IMR-90 (cell line): Measurements from ENCODE around the gene MON2. TPM values are rescaled to one million over a fixed set of nuclear protein-coding genes. Genes with fewer than 3 reads are reported as not detected.

Experiments
- ATAC-seq: fragments of 200-7000 bp; cut with Tn5 transposase; 2 replicates; pipeline ENCODE4 v1.9.1; 2020; ENCODE audit warnings: low read depth, mild to moderate bottlenecking, moderate library complexity
- BruUV-seq: library from RNA; stranded (reverse); fragments of 400-500 nt; replicated peaks from 2 replicates; lab custom pipeline; 2021; lab: Mats Ljungman, UMichigan
- CTCF ChIA-PET: fragments of 300-600 bp; formaldehyde crosslinking; extraction: SDS; loops from one replicate; lab custom pipeline; 2021; ENCODE audit warnings: antibody characterized with exemption; lab: Yijun Ruan, JAX
- POLR2A ChIA-PET: fragments of 300-600 bp; sonication (Branson Sonifier 250); formaldehyde crosslinking; loops from one replicate; lab custom pipeline; 2022; ENCODE audit warnings: antibody characterized with exemption; ENCODE audit not compliant: unreplicated experiment; lab: Charles Lee
- DNase-seq: peaks from one replicate; pipeline ENCODE4 v3.0.0; 2013
- H2AFZ ChIP-seq: replicated peaks from 2 replicates; pipeline ENCODE3; 2013; ENCODE audit warnings: low read length, mild to moderate bottlenecking; ENCODE audit not compliant: poor library complexity
- H2AK5ac ChIP-seq: 2 replicates; pipeline ENCODE4 v1.6.1; 2013; ENCODE audit warnings: low read depth, low read length, inconsistent platforms
- H2AK9ac ChIP-seq: replicated peaks from 2 replicates; pipeline ENCODE3; 2013; ENCODE audit warnings: mild to moderate bottlenecking, low read depth, low read length, moderate library complexity; ENCODE audit not compliant: poor library complexity
- H2BK120ac ChIP-seq: 2 replicates; pipeline ENCODE4 v1.6.1; 2013; ENCODE audit warnings: low read depth, low read length, inconsistent platforms
- H2BK15ac ChIP-seq: 3 replicates; pipeline ENCODE4 v1.6.1; 2013; ENCODE audit warnings: low read depth, low read length, inconsistent platforms
- H2BK20ac ChIP-seq: 2 replicates; pipeline ENCODE4 v1.6.1; 2013; ENCODE audit warnings: low read depth, mild to moderate bottlenecking, inconsistent platforms, low read length, moderate library complexity
- H2BK5ac ChIP-seq: 2 replicates; pipeline ENCODE4 v1.6.1; 2013; ENCODE audit warnings: mild to moderate bottlenecking, low read depth, low read length, inconsistent platforms; ENCODE audit not compliant: poor library complexity, severe bottlenecking
- H3K14ac ChIP-seq: replicated peaks from 2 replicates; pipeline ENCODE4 v1.6.1; 2013; ENCODE audit warnings: low read depth, low read length, inconsistent platforms
- H3K18ac ChIP-seq: 2 replicates; pipeline ENCODE4 v1.6.1; 2013; ENCODE audit warnings: low read depth, low read length, control low read depth
- H3K23ac ChIP-seq: 2 replicates; pipeline ENCODE4 v1.6.1; 2013; ENCODE audit warnings: low read depth, low read length, inconsistent platforms
- H3K27ac ChIP-seq: 2 replicates; pipeline ENCODE4 v1.5.1; 2013; ENCODE audit warnings: mild to moderate bottlenecking, control low read depth, low read length; ENCODE audit not compliant: insufficient read depth
- H3K27me3 ChIP-seq: 2 replicates; pipeline ENCODE4 v1.6.1; 2013; ENCODE audit warnings: low read length; ENCODE audit not compliant: control insufficient read depth, insufficient read depth
- H3K36me3 ChIP-seq: 2 replicates; pipeline ENCODE4 v1.6.1; 2013; ENCODE audit warnings: low read length, mixed read lengths; ENCODE audit not compliant: control insufficient read depth, insufficient read depth
- H3K4ac ChIP-seq: 2 replicates; pipeline ENCODE4 v1.6.1; 2013; ENCODE audit warnings: low read depth, low read length, inconsistent platforms
- H3K4me1 ChIP-seq: 2 replicates; pipeline ENCODE4 v1.6.1; 2013; ENCODE audit warnings: low read length, mixed read lengths; ENCODE audit not compliant: control insufficient read depth, insufficient read depth
- H3K4me2 ChIP-seq: 2 replicates; pipeline ENCODE4 v1.6.1; 2013; ENCODE audit warnings: low read depth, mild to moderate bottlenecking, control low read depth, low read length, moderate library complexity
- H3K4me3 ChIP-seq: 2 replicates; pipeline ENCODE4 v1.5.1; 2013; ENCODE audit warnings: low read depth, mild to moderate bottlenecking, control low read depth, low read length, moderate library complexity; ENCODE audit not compliant: insufficient read depth
- H3K56ac ChIP-seq: 2 replicates; pipeline ENCODE4 v1.6.1; 2013; ENCODE audit warnings: low read length, inconsistent platforms; ENCODE audit not compliant: insufficient read depth; ENCODE audit errors: extremely low read depth
- H3K79me1 ChIP-seq, 2 experiments: 2 replicates each; pipeline ENCODE4 v1.6.1; 2013; ENCODE audit warnings: low read length in 2 of 2, inconsistent platforms in 1 of 2, low read depth in 1 of 2
- H3K9ac ChIP-seq: 2 replicates; pipeline ENCODE4 v1.6.1; 2013; ENCODE audit warnings: low read depth, low read length, control low read depth
- H3K9me1 ChIP-seq: 2 replicates; pipeline ENCODE4 v1.6.1; 2013; ENCODE audit warnings: low read length, inconsistent platforms; ENCODE audit not compliant: insufficient read depth
- H3K9me3 ChIP-seq: 2 replicates; pipeline ENCODE4 v1.6.1; 2013; ENCODE audit warnings: low read length; ENCODE audit not compliant: control insufficient read depth, insufficient read depth
- H4K20me1 ChIP-seq: 2 replicates; pipeline ENCODE4 v1.6.1; 2013; ENCODE audit warnings: low read length, inconsistent platforms; ENCODE audit not compliant: insufficient read depth
- H4K5ac ChIP-seq: 2 replicates; pipeline ENCODE4 v1.6.1; 2013; ENCODE audit warnings: mild to moderate bottlenecking, low read depth, low read length, control low read depth
- H4K8ac ChIP-seq, 2 experiments: 2 replicates each; pipeline ENCODE4 v1.6.1; 2013; ENCODE audit warnings: low read depth in 2 of 2, low read length in 2 of 2, control low read depth in 1 of 2, inconsistent platforms in 1 of 2
- H4K91ac ChIP-seq: 2 replicates; pipeline ENCODE4 v1.6.1; 2013; ENCODE audit warnings: low read depth, low read length, inconsistent platforms; ENCODE audit not compliant: insufficient read depth
- CEBPB ChIP-seq: IDR thresholded peaks from 2 replicates; pipeline ENCODE4 v1.6.1; 2012; ENCODE audit warnings: low read depth, low read length, improper control_type of control experiment
- CHD1 ChIP-seq: IDR thresholded peaks from 2 replicates; pipeline ENCODE4 v1.6.1; 2012; ENCODE audit warnings: low read depth, low read length, improper control_type of control experiment
- CTCF ChIP-seq: conservative IDR thresholded peaks from 2 replicates; pipeline ENCODE4 v1.5.1; 2012; ENCODE audit warnings: mild to moderate bottlenecking, low read depth, low read length, improper control_type of control experiment
- ELK1 ChIP-seq: fragments of 150-350 bp; IDR thresholded peaks from 2 replicates; pipeline ENCODE4 v1.6.1; 2016; ENCODE audit warnings: low read depth, mild to moderate bottlenecking, low read length, moderate library complexity, borderline replicate concordance
- FOS ChIP-seq: fragments of 150-350 bp; IDR thresholded peaks from 2 replicates; pipeline ENCODE4 v1.6.1; 2016; ENCODE audit warnings: low read depth, low read length
- MAFK ChIP-seq: IDR thresholded peaks from 2 replicates; pipeline ENCODE4 v1.6.1; 2012; ENCODE audit warnings: low read depth, low read length, improper control_type of control experiment
- MAZ ChIP-seq: IDR thresholded peaks from 2 replicates; pipeline ENCODE4 v1.6.1; 2012; ENCODE audit warnings: low read depth, mild to moderate bottlenecking, low read length, improper control_type of control experiment, moderate library complexity, borderline replicate concordance
- MXI1 ChIP-seq: IDR thresholded peaks from 2 replicates; pipeline ENCODE4 v1.6.1; 2012; ENCODE audit warnings: low read depth, mild to moderate bottlenecking, low read length, moderate library complexity, borderline replicate concordance
- NFE2L2 ChIP-seq: fragments of 150-350 bp; IDR thresholded peaks from 2 replicates; pipeline ENCODE4 v1.6.1; 2016; ENCODE audit warnings: low read depth, mild to moderate bottlenecking, low read length
- POLR2A ChIP-seq: IDR thresholded peaks from 2 replicates; pipeline ENCODE4 v1.6.1; 2012; ENCODE audit warnings: mild to moderate bottlenecking, low read depth, low read length
- RAD21 ChIP-seq: IDR thresholded peaks from 2 replicates; pipeline ENCODE4 v1.6.1; 2012; ENCODE audit warnings: low read length, improper control_type of control experiment
- RCOR1 ChIP-seq: IDR thresholded peaks from 2 replicates; pipeline ENCODE4 v1.6.1; 2012; ENCODE audit warnings: mild to moderate bottlenecking, low read length, improper control_type of control experiment; ENCODE audit not compliant: insufficient replicate concordance
- RFX5 ChIP-seq: IDR thresholded peaks from 2 replicates; pipeline ENCODE4 v1.8.0; 2012; ENCODE audit warnings: low read depth, mild to moderate bottlenecking, low read length, moderate library complexity
- SMC3 ChIP-seq: fragments of 150-350 bp; IDR thresholded peaks from 2 replicates; pipeline ENCODE4 v1.6.1; 2016; ENCODE audit warnings: low read depth, mild to moderate bottlenecking, antibody characterized with exemption, low read length, moderate library complexity
- dilution Hi-C: fragments of 300-500 bp; cut with HindIII; formaldehyde crosslinking; loops from one replicate; pipeline ENCODE4 v1.14.3; 2018; ENCODE audit warnings: low sequenced_read_pairs; ENCODE audit not compliant: unreplicated experiment
- in situ Hi-C: fragments of 300-500 bp; cut with MboI; formaldehyde crosslinking; loops from 3 replicates; pipeline ENCODE4 v1.14.3; 2019; ENCODE audit warnings: low sequenced_read_pairs, inconsistent platforms, mixed read lengths
- intact Hi-C: fragments of 100-400 bp; cut with micrococcal nuclease; formaldehyde crosslinking; loops from 2 replicates; pipeline ENCODE4 v1.10.0; 2022
- polyA plus RNA-seq, 3 experiments: library from polyadenylated mRNA; depleted of rRNA; stranded (reverse); fragments of >200 nt; gene quantifications; 2 replicates each; pipeline ENCODE4 v1.2.3, GENCODE V29; 2012; ENCODE audit warnings: low replicate concordance in 1 of 3
- total RNA-seq: library from RNA; depleted of rRNA; stranded (reverse); fragments of >200 nt; gene quantifications from 2 replicates; pipeline ENCODE4 v1.2.3, GENCODE V29; 2012

The MON2 gene
- total and polyA plus RNA-seq, 2 of the 4 experiments (the other 2 are of a cell fraction), result 13.2 to 39.3 TPM

DNA sequence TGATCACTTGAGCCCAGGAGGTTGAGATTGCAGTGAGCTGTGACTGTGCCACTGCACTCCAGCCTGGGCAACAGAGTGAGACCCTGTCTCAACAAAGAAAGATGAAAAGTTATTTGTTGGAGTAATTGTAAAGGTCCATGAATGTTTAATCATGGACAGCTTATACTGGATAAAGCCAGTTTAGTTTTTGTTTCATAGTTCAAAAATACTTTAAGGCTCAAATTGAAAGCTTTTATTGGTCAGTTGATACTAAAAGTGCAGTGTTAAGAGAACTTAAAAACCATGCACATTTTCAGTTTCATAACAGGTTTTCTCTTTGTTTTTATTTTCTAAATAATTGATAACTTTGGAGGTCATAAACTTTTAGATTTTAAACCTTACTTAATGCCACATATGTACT lies 108.4 kb downstream of the MON2 start:
- Histone ChIP-seq H4K8ac (no peak overlapping the region), H3K79me1 (no peaks in the 10 kb centered on the region; a peak in 1 of 4 replicates), H3K36me3 (peaks cover 13% of the 10 kb centered on the region), H4K91ac (no peak overlapping the region), H4K5ac (no peak overlapping the region), H2BK15ac (no peak overlapping the region), H2BK120ac (no peak overlapping the region), H3K4me1 (no peaks in the 10 kb centered on the region), H3K9me1 (no peaks in the 10 kb centered on the region), H3K23ac (no peak overlapping the region), H3K9me3 (no peaks in the 10 kb centered on the region), H2AK9ac (no peak overlapping the region), H3K4me3 (no peak overlapping the region), H3K27me3 (no peaks in the 10 kb centered on the region), H3K14ac (no peak overlapping the region), H4K20me1 (no peaks in the 10 kb centered on the region; the same call in 1 of the 2 replicates), H3K18ac (no peak overlapping the region), H3K4me2 (no peak overlapping the region), H2AK5ac (no peak overlapping the region), H3K56ac (no peak overlapping the region), H2AFZ (no peak overlapping the region), H3K27ac (no peak overlapping the region), H2BK20ac (no peak overlapping the region), H3K4ac (no peak overlapping the region), H2BK5ac (no peak overlapping the region), H3K9ac (no peak overlapping the region)
- dilution Hi-C loops, result loop anchor here (25.0 kb wide), 1 partner anchor 212 kb away; no protein-coding TSS in a partner anchor
- TF ChIP-seq SMC3, result no peak
- no peak for TF ChIP-seq FOS
- no peak for TF ChIP-seq CHD1
- TF ChIP-seq RCOR1, result no peak
- no peak for TF ChIP-seq CTCF
- no peak for TF ChIP-seq MAZ
- no peak for TF ChIP-seq RFX5
- TF ChIP-seq CEBPB, result no peak
- TF ChIP-seq ELK1, result no peak
- no peak for TF ChIP-seq MXI1
- TF ChIP-seq NFE2L2, result no peak
- TF ChIP-seq POLR2A, result no peak
- no peak for TF ChIP-seq RAD21
- TF ChIP-seq MAFK, result no peak
- POLR2A ChIA-PET, result no interaction called here
- DNase-seq (no peak), ATAC-seq (no peak)
- in situ Hi-C loops, result loop anchor here (25.0 kb wide), 1 partner anchor 487 kb away; no protein-coding TSS in a partner anchor
- CTCF ChIA-PET, result interaction anchor here (1.6 kb wide), 1 partner anchor 219 kb away, joined by 4 read pairs; no protein-coding TSS in a partner anchor
- intact Hi-C loops, result no loop called here
- BruUV-seq, result no TSS peak
